ENCODE results near the gene NOP16.

NOP16 gene

GRCh38 chr5:176355400-176356178 lies 32.8 kb downstream of the NOP16 start:
- no peak for DNase-seq

DNA sequence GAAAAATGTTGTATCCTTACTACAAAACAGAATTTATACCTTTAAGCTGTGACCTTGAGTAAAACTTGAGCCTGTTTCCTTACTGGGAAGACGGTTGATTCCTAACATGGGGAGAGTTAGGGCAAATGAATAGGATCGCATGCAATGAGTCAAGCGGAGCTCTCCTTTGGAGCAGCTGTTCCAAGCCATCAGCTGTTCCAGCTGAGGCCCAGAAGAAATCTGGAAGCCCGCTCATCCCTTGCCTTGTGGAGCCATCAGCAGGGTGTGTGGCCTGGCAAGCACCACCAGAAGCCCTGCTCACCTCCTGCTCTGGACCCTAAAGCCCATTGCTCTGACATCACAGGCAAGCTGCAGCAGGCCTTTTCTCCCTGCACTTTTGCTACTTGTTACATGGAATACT lies 34.9 kb downstream of the NOP16 start:
- no peak for DNase-seq

DNA sequence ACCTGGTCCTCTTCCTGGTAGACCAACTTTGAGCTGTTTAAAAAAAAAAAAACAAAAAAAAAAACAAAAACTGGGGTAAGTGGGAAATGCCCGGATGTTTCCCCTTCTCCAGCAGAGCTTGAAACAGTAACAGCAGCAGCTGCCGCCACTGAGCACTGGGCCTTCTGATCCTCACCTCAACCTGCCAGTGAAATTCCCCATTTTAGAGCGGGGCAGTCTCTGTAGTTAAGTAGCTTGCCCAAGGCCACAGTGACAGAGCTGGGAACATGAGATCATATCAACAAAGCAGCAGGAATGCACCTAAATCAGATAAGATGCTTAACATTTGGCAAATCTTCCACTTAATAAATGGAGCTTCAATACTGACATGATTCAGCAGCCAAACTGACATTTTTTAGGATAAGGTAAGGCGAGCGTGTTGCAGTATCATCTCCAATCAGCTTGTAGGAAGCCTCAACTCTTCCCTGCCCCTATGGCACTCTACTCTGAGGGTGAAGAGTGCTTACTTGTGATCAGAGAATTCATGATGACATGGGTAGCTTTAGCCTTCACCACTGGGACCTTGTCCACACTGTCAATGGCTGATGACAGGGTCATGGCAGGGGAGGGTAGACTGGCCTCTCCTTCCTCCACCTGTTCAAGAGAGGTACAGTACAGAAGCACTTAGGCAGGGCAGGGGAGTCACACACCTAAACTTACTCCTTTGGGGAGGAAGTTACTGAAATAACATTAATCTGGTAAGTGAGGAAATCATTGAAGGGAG lies 36.1 kb downstream of the NOP16 start:
- no peak for DNase-seq

DNA sequence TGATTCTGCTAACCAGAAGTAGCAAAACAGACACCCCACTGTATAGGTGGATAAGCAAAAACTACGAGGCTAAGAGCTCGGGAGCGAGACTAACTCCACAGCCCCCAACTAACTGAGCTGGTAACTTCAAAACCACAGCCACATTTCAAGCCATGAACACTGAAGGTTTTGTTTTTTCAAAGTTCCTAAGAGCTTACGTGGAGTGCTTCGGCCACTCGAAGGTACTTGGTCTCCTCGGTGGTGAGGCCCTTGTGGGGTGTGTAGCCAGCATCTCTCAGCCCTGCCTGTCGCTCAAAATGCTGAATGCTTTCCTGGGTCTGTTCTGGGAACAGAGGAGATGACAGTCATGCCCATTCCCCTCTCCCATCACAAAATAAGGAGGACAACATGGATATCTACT lies 38.0 kb downstream of the NOP16 start:
- no peak for DNase-seq

DNA sequence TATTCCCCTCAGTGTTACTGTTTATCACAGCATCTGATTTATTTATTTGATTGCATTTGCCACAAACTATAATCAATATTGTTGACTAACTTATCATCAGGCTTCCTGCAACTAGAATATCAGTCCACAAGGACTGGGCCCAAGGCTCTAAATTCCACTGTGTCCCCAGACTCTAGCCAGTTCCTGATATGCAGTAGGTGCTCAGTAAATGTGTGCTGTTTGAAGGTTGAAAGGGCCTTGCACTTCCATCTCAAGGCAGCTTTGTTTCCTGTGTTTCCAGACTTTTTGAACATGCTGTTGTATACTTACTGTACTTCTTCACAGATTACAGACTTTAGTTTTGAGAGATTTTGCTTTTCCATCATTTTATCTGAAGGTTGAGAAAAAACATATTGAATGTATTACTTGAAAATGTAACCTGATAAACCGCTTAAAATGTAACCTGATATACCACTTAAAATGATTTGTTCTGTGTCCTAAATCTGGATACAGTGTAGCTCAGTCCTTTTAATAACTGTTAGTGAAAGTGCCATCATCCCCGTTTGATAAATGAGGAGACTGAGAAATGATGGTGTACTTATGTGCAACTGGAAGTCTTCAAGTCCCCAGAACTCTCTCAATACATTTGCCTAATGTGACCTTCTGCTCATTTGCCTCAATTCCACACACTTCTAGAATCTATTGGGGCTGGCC lies 45.5 kb downstream of the NOP16 start:
- no peak for DNase-seq

DNA sequence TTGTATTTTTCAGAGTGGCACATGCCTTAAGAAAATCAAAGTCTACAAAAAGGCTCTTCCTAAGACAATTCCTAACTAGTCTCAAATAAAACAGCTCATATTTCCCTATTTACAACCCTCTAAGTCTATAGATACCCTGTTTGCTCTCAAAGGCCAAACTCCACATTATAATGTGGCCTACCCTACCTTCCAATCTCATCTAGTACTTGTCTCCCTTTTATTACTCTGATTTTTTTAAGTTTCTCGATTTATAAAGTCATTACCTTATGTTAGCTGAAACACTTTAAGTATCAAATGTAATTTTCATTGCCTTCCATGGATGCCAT lies 46.3 kb downstream of the NOP16 start:
- DNase-seq: no peak

- no peak for DNase-seq
Observed at GRCh38 chr5:176341325-176342157, 46.9 kb downstream of the NOP16 start.

DNA sequence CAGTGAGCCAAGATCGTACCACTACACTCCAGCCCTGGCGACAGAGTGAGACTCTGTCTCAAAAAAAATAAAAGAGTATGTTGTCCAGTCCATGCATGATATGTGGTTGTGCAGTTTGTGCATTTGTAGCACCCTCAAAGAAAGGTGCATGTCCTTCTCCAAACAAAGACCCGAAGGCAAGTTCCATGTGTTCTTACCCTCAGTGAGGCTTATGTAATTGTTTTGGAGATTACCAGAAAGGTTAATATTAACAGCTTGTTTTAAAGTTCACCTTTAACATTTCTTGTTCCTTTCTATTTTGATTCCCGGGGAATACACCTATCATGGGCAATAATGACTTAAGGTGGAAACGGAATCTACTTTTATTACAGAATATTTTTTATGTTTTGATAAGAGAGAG lies 49.1 kb downstream of the NOP16 start:
- no peak for DNase-seq

GRCh38 chr5:176337913-176338312 lies 50.5 kb downstream of the NOP16 start:
- no peak for DNase-seq

GRCh38 chr5:176334031-176334770 lies 54.2 kb downstream of the NOP16 start:
- no peak for DNase-seq

All from stimulated activated CD4-positive, alpha-beta T cell treated with anti-CD3 and anti-CD28 coated beads, Interleukin-4, amount 100 ng/mL, for 1 hour (primary cell).